Kidney glomerular epithelial cell (primary cell): Measurements from ENCODE around the gene TRIO.

Experiments
- DNase-seq: peaks from one replicate; lab custom pipeline; 2025; lab: John Stamatoyannopoulos, UW

TRIO gene

DNA sequence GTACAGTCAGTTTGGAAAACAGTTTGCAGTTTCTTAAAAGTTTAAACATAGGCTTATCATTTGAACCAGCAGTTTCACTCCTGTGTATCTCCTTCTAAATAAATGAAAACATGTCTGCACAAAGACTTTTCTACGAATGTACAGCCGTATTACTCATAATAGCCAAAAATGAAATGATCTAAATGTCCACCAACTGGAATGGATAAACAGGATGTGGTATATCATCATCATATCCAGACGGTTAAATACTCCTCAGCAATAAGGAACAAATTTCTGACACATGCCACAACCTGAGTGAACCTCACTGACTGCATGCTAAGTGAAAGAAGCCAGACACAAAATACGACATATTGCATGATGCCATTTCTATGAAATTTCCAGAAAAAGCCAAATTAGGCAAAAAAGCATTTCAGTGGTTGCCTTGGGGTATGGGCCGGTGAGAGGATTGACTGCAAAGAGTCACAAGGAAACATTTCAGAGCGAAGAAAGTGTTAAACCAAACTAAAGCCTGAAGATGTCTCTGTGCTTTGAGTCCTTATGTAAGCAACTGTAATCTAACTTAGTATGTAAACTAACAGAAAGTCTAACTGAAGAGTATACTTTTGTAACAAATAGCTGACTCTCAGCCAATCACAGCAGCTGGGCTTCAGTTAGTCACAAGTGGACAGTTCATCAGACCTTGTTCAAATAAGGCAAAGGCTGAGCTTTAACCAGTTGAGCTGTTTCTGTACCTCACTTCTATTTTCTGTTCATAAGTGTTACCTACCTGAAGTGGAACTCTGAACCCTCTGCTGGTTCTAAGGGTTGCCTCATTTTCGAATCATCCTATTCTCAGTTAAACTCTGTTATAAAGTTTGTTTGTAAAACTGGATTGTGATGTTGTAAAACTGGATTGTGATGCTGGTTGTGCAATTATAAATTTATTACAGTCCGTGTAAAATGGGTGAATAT lies 65.2 kb downstream of the TRIO start:
- DNase-seq: peak; percentile 40

DNA sequence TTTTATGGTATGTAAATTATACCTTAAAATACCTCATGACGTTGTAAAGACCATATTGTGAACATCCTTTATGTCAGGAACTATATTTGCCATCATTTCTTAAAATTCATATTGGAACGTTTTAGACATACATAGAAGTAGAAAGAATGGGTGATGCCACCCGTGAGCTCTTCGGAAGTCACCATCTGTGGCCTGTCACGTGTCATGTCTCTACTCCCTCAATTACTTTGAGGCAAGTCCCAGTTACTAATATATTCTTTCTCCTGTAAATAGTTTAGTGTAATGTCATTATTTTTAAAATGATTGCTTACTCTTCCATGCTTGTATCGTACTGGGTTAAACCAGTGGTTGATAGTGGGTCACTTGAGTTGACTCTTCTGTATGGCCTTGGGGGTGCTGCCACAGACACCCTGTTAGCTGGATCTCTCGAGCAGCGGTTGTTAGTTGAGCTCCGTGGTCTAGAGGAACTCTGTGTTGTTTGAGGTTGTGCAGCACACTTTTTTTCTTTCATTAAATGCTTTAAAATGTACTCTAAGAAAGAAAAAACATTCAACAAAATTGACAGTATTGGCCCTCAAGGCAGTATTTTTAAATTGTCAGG lies 66.2 kb downstream of the TRIO start:
- DNase-seq: no peak

DNA sequence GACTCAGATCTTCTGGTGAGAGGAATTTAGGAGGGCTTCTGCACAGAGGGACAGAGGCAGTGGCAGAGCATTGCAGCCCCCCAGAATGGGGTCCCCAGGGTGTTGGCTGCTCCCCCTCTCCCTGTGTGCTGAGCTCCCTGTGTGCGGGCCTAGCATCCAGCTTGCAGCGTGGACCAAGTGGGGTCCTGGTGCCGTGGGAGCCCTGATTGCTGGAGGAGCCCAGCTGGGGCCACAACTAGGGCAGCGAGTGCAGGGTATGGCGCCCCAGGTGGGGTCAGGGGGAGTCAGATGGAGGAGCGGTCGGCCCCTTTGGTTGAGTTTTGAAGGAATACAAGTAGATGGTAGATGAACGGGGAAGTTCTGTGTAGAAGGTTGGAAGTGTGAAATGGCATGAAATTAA lies 66.7 kb downstream of the TRIO start:
- no peak for DNase-seq

DNA sequence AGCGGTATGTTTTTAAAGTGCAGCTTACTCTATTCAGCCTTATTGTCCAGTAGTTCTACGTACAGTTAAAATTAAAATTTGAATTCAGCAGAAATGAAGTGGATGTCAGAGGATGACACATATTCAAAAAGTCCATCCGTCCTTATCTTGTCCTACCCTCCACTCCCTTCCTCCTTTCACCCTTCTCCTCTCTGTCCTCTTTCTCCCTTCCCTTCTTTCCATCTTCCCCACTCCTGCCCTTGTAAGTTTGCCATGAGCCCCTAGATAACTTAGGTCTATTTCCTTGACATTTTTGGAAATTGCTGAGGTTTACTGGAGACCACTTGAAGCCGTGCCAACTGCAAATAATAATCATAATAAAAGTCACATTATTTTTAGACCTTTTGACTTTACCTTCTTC lies 67.6 kb downstream of the TRIO start:
- no peak for DNase-seq

DNA sequence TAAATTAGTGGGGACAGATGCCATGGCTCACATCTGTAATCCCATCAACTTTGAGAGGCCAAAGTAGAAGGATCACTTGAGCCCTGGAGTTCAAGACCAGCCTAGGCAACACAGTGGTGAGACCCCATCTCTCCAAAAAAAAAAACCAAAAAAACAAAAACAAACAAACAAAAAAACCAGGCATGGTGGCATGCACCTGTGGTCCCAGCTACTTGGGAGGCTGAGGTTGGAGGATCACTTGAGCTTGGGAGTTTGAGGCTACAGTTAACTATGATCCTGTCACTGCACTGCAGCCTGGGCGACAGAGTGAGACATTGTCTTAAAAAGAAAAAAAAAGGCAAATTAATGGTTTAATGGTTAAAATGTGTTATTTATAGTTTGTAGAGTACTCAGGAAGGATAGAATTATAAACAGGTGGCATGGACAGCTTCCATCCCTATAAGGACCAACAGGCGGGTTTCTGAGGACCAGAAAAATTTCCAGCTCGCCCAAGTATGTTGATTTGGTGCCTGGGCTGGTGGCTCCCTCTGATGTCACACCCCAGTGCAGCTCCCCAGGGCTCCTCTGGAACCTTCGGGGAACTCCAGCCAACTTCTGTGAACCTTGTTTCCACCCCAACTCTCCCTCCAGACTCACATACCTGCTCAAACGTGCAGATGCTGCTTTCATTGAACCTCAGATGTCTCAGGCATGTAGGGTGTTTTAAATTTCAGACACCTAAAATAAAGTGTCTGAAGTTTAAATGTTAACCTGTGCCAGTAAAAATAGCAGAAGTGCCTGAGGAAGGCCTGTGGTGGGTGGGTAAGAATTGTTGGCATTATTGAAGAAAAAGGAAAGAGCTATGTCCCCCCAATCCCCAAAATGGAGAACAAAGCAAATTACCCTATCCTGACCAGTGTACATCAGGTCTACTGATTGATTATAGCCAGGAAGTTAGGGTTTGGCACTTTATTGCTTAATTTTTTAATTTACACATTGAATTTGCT lies 69.0 kb downstream of the TRIO start:
- no peak for DNase-seq

GRCh38 chr5:14212838-14213237 lies 69.7 kb downstream of the TRIO start:
- DNase-seq: no peak

DNA sequence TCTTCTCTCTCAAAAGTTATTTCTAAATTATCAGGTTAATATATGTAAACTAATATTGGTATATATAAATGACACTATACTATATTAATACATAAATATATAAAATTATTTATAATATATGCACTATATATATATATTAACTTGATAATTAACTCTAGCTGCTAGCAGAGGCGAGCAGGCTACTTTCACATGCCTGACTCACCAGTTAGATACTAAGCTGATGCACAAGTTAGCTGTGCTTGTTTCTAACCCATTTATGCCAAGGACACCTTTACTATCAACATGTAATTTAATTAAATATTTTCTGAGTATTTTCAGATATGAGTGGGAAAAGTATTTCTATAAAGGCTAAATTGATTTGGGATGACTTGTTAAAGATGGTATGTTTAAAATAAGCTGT lies 70.1 kb downstream of the TRIO start:
- no peak for DNase-seq

- DNase-seq: no peak
Observed at GRCh38 chr5:14213813-14214585, 70.9 kb downstream of the TRIO start.

DNA sequence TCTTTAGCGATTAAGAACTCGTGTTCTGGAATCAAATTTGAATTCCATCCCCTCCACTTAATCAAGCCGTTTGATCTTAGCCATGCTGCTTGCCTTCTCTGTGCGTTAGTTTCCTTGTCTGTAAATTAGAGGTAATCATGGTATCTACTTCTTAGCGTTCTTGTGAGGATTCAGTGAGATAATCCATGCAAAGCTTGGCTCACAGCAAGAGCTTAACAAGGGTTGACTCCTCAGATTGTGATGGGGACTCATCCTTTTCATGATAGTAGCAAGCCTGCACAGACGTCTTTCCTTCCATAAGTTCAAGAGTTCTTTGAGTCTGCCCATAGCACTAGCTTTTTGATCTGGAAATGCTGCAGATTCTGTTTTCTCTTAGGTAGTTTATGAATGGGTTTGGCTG lies 72.8 kb downstream of the TRIO start:
- no peak for DNase-seq

DNA sequence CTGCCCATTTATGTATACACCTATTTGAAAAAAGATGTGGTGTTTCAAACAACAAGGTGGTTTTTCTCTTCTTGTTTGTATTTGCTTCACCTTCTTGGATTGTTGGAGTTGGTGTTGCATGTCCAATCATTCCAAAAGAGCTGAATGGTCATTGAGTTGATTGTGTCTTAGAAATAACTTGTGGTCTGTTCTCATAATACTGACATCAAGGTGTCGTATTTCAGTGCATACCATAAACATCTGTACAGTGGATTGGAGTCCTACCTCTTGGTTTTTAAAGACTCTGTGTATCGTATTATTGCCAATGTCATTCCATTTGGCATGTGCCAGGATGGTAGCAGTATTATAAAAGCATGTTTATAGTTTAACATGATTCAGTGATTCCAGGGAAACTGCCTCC lies 73.2 kb downstream of the TRIO start:
- no peak for DNase-seq

GRCh38 chr5:14216902-14217301 lies 73.8 kb downstream of the TRIO start:
- peak; percentile 30 for DNase-seq

- no peak for DNase-seq
Observed at GRCh38 chr5:14217587-14217986, 74.4 kb downstream of the TRIO start.

DNA sequence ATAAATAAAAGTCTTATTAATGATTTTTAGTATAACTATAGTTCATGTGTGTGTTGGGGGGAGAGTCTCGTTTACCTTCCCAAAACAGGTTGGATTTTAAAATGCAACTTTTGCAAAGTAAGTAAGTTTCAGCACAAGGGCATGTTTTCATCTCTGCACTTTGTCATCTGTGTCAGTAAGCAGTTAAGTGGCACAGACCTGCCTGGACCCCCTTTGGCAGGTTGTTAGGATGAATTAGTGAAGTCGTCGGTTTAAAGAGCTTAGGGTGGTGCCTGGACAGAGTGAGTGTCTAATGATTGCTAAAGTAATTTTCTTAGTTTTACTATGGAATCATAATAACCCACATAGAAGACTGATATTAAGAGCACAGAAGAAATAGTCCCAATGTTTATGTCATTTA lies 74.9 kb downstream of the TRIO start:
- DNase-seq: no peak

DNA sequence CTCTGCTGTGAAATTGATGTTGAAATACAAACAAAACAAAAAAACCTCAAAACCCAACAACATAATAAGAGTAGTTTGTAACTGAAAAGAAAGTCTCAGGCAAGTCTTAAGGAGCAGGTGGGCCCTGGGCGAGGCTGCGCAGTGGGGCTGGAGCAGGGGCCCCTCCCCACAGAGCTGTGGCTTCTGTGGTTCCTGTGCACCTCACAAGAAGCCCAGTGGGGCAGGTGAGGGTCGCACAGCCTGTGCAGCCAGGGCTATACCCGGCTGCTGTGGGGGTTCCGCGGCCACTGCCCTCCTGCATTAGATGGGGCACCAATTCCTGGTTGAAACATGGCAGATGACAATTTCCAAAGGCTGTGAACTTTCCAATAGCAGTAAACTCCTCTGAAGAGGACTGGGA lies 75.3 kb downstream of the TRIO start:
- DNase-seq: no peak

DNA sequence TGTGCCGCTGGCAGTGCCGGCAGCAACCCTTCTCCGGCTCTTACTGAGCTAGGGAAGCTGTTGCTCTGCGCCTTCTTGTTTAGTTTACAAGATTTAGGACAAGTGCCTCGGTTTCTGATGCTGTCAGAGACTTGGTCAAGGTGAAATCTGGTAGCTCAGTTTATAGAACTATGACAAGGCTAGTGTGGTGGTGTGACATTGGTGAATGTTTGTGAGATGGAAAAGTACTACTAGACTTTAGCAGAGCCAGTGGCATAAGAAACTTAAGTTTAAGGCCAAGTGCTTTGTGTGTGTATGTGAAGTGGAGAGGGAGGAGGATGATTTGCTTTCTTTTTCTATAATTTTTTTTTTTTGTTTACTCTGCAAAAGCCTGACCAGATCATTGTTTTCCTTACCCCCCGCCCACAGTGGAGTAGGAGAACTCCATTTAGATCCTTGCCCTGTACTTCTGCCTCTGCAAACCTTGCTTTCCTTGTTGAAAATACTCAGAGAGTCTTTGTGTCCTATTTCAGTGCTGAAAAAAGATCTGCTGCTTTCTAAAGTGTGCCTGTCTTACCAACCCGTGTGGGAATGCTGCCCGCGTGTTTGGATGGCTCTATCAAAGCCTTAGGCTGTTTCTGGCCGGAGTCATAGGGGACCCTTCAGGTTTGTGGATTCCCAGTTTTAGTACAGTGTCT lies 75.9 kb downstream of the TRIO start:
- DNase-seq: peak; percentile 18

- DNase-seq: no peak
Observed at GRCh38 chr5:14219800-14220512, 76.8 kb downstream of the TRIO start.

DNA sequence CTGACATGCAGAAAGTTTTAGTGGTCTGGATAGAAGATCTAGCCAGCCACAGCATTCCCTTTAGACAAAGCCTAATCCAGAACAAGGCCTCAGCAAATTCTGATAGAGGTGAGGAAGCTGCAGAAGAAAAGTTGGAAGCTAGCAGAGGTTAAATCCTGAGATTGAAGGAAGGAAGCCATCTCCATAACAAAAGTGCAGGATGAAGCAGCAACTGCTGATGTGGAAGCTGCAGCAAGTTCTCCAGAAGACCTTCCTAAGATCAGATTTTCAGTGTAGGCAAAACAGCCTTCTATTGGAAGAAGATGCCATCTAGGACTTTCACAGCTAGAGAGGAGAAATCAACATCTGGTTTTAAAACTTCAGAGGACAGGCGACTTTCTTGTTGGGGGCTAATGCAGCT lies 77.5 kb downstream of the TRIO start:
- DNase-seq: no peak

- DNase-seq: no peak
Observed at GRCh38 chr5:14221732-14222131, 78.6 kb downstream of the TRIO start.

- DNase-seq: no peak
Observed at GRCh38 chr5:14222206-14222605, 79.1 kb downstream of the TRIO start.

- no peak for DNase-seq
Observed at GRCh38 chr5:14223372-14223771, 80.2 kb downstream of the TRIO start.
